ENCODE measurements around the gene PPIL4. TPM values are rescaled to one million over a fixed set of nuclear protein-coding genes. Genes with fewer than 3 reads are reported as not detected.

The PPIL4 gene
- total and polyA plus RNA-seq, 2 donors (not counting 1 experiment from before 2014, with no cell fraction given), result 3.1 to 34.3 TPM

DNA sequence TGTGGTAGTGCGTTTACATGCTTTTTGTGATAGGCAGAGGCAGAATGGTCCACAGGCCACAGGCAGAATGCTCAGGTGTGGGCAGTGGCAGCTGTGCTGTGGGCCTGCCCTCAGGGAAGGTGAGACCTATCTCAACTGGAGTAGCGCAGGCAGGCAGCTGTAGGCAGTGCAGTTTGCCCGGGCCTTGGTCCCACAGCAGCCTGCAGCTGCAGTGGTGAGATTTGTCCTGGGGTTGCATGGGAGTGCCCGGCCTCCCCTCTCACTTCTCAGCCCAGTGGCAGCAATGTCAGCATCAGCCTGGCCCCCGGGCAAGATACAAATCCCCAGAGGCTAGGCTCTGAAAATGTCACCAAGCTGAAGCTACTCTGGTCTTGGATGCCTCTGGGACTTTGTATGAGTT is 6.1 kb upstream of the PPIL4 start:
- intact Hi-C loops (cut with micrococcal nuclease), result no loop called here
- CTCF ChIA-PET, result interaction anchor here (0.5 to 9.7 kb wide), 2 partner anchors 11 to 20 kb away, joined by 3 to 90 read pairs; partner anchors contain the start of gene GINM1
- H3K79me2 ChIP-seq (ENCODE audit: control insufficient read depth, insufficient read depth, low read length), result no peaks in the 10 kb centered on the region
- H3K27ac Mint-ChIP-seq, result no peak overlapping the region
- peaks cover 5% of the 10 kb centered on the region for H3K4me1 Mint-ChIP-seq
- DNase-seq (no peak), ATAC-seq (ENCODE audit: low read depth) (no peak)
- H3K4me3 ChIP-seq (ENCODE audit: control extremely low read depth in 1 of 5, extremely low read depth in 1 of 5, insufficient read depth in 1 of 5, low read depth in 2 of 5, low read length in 4 of 5), result no peak overlapping the region
- H3K27ac ChIP-seq (ENCODE audit: low read length in 2 of 2), result no peak overlapping the region
- TF ChIP-seq EZH2 (IDR thresholded peaks at IDR 0.05; ENCODE audit: borderline replicate concordance, insufficient read depth, low read depth, low read length, poor library complexity, severe bottlenecking), result no peak
- TF ChIP-seq, protein P1, sequence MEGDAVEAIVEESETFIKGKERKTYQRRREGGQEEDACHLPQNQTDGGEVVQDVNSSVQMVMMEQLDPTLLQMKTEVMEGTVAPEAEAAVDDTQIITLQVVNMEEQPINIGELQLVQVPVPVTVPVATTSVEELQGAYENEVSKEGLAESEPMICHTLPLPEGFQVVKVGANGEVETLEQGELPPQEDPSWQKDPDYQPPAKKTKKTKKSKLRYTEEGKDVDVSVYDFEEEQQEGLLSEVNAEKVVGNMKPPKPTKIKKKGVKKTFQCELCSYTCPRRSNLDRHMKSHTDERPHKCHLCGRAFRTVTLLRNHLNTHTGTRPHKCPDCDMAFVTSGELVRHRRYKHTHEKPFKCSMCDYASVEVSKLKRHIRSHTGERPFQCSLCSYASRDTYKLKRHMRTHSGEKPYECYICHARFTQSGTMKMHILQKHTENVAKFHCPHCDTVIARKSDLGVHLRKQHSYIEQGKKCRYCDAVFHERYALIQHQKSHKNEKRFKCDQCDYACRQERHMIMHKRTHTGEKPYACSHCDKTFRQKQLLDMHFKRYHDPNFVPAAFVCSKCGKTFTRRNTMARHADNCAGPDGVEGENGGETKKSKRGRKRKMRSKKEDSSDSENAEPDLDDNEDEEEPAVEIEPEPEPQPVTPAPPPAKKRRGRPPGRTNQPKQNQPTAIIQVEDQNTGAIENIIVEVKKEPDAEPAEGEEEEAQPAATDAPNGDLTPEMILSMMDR (IDR thresholded peaks at IDR 0.05), result no peak
- no peaks in the 10 kb centered on the region for H4K20me1 ChIP-seq (ENCODE audit: control insufficient read depth, insufficient read depth, low read length, poor library complexity, severe bottlenecking)
- H3K9me3 ChIP-seq (ENCODE audit: control extremely low read depth in 1 of 3, control insufficient read depth in 2 of 3, insufficient read depth in 1 of 3, low read length in 2 of 3), result no peaks in the 10 kb centered on the region
- H3K27me3 Mint-ChIP-seq, result peaks cover 22% of the 10 kb centered on the region
- 71% methylated on average over 5 of the region's 5 CpGs for WGBS (ENCODE audit: insufficient coverage)
- H3K4me1 ChIP-seq (ENCODE audit: control insufficient read depth in 2 of 2, insufficient read depth in 2 of 2, low read length in 2 of 2), result no peaks in the 10 kb centered on the region
- no peak overlapping the region for H3K4me2 ChIP-seq (replicated peaks; ENCODE audit: low read depth, low read length, poor library complexity, severe bottlenecking)
- H3K36me3 ChIP-seq (replicated peaks in 1 of 2; ENCODE audit: control extremely low read depth in 1 of 2, control insufficient read depth in 1 of 2, extremely low read depth in 1 of 2, insufficient read depth in 2 of 2, low read length in 1 of 2), result no peaks in the 10 kb centered on the region
- no peak overlapping the region for H2AFZ ChIP-seq (ENCODE audit: insufficient read depth, low read depth, low read length, poor library complexity, severe bottlenecking)
- POLR2A ChIA-PET, result no interaction called here
- no peak overlapping the region for H3K9ac ChIP-seq (ENCODE audit: low read length)
- peaks cover 0 to 3% (median 0%) of the 10 kb centered on the region in 4 experiments for H3K27me3 ChIP-seq (replicated peaks in 1 of 4; ENCODE audit: control extremely low read depth in 1 of 4, control insufficient read depth in 3 of 4, insufficient read depth in 4 of 4, low read length in 3 of 4)
- H3K9me3 Mint-ChIP-seq (ENCODE audit: insufficient read depth), result no peaks in the 10 kb centered on the region
- no peak overlapping the region for H3K4me3 Mint-ChIP-seq

DNA sequence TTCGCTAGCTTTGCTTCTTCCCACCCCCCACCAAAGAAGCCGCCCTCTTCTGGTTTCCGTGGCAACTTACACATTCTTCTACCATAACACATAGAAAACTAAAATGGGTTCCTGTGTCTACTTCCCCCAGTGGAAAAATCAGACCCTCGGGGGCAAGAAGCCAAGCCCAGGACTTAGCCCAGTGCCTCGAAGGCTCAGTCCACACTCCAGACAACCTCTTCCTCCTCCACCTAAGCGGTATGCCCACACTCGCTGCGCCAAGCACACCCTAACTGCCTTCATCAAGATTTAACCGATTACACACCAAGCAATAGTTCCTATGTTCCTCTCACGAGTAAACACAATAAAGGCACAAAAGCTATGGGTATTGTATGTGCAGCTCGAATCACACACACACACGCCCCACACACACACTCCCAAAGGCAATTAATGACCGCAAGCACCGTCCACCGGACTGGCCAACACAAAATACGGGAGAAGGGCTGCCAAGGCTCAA is 537 bp downstream of the PPIL4 start:
- peaks cover 6% of the 10 kb centered on the region for H3K27me3 Mint-ChIP-seq
- Histone ChIP-seq H3K79me2 (ENCODE audit: control insufficient read depth, insufficient read depth, low read length) (peaks cover 52% of the 10 kb centered on the region), H2AFZ (ENCODE audit: insufficient read depth, low read depth, low read length, poor library complexity, severe bottlenecking) (peak overlapping the region; percentile 84), H3K27me3 (replicated peaks in 1 of 4; ENCODE audit: control extremely low read depth in 1 of 4, control insufficient read depth in 3 of 4, insufficient read depth in 4 of 4, low read length in 3 of 4) (no peaks in the 10 kb centered on the region), H4K20me1 (ENCODE audit: control insufficient read depth, insufficient read depth, low read length, poor library complexity, severe bottlenecking) (peaks cover 22% of the 10 kb centered on the region), H3K4me3 (ENCODE audit: control extremely low read depth in 1 of 5, extremely low read depth in 1 of 5, insufficient read depth in 1 of 5, low read depth in 2 of 5, low read length in 4 of 5) (peak overlapping the region; percentile 96 to 100 (median 98)), H3K9me3 (ENCODE audit: control extremely low read depth in 1 of 3, control insufficient read depth in 2 of 3, insufficient read depth in 1 of 3, low read length in 2 of 3) (no peaks in the 10 kb centered on the region), H3K36me3 (replicated peaks in 1 of 2; ENCODE audit: control extremely low read depth in 1 of 2, control insufficient read depth in 1 of 2, extremely low read depth in 1 of 2, insufficient read depth in 2 of 2, low read length in 1 of 2) (peaks cover 3 to 11% of the 10 kb centered on the region in 2 experiments), H3K4me2 (replicated peaks; ENCODE audit: low read depth, low read length, poor library complexity, severe bottlenecking) (peak overlapping the region; percentile 71), H3K27ac (ENCODE audit: low read length in 2 of 2) (peak overlapping the region; percentile 99), H3K9ac (ENCODE audit: low read length) (peak overlapping the region; percentile 99), H3K4me1 (ENCODE audit: control insufficient read depth in 2 of 2, insufficient read depth in 2 of 2, low read length in 2 of 2) (peaks cover 17 to 22% of the 10 kb centered on the region in 2 donors)
- DNase-seq (peak; percentile 84), ATAC-seq (ENCODE audit: low read depth) (peak; percentile 29)
- WGBS (ENCODE audit: insufficient coverage), result 0% methylated on average over 13 of the region's 16 CpGs
- no peaks in the 10 kb centered on the region for H3K9me3 Mint-ChIP-seq (ENCODE audit: insufficient read depth)
- H3K27ac Mint-ChIP-seq, result peak overlapping the region; percentile 98
- peak overlapping the region; percentile 98 for H3K4me3 Mint-ChIP-seq
- intact Hi-C loops (cut with micrococcal nuclease), result loop anchor here (5.0 kb wide), 2 partner anchors 228 to 472 kb away; partner anchors contain the start of gene TAB2
- TF ChIP-seq, protein P1 (IDR thresholded peaks at IDR 0.05), result no peak
- no peak for TF ChIP-seq EZH2 (IDR thresholded peaks at IDR 0.05; ENCODE audit: borderline replicate concordance, insufficient read depth, low read depth, low read length, poor library complexity, severe bottlenecking)
- peaks cover 39% of the 10 kb centered on the region for H3K4me1 Mint-ChIP-seq
- ChIA-PET CTCF (interaction anchor here (0.8 to 9.7 kb wide), 10 partner anchors 17 to 463 kb away, joined by 3 to 90 read pairs (median 4); partner anchors contain the start of genes GINM1 and LATS1), POLR2A (interaction anchor here (0.6 to 3.8 kb wide), 5 partner anchors 20 to 464 kb away, joined by 3 to 22 read pairs (median 3); partner anchors contain the start of genes GINM1, LATS1 and TAB2)

Measured in B cell (primary cell).